GM21360 (cell line): ENCODE results near the gene MYT1.

Source experiments
- ATAC-seq: cut with Tn5 transposase; IDR thresholded peaks from one replicate; pipeline ENCODE4 v1.9.1; 2021; ENCODE audit warnings: mild to moderate bottlenecking, moderate library complexity; ENCODE audit not compliant: unreplicated experiment

MYT1 gene

DNA sequence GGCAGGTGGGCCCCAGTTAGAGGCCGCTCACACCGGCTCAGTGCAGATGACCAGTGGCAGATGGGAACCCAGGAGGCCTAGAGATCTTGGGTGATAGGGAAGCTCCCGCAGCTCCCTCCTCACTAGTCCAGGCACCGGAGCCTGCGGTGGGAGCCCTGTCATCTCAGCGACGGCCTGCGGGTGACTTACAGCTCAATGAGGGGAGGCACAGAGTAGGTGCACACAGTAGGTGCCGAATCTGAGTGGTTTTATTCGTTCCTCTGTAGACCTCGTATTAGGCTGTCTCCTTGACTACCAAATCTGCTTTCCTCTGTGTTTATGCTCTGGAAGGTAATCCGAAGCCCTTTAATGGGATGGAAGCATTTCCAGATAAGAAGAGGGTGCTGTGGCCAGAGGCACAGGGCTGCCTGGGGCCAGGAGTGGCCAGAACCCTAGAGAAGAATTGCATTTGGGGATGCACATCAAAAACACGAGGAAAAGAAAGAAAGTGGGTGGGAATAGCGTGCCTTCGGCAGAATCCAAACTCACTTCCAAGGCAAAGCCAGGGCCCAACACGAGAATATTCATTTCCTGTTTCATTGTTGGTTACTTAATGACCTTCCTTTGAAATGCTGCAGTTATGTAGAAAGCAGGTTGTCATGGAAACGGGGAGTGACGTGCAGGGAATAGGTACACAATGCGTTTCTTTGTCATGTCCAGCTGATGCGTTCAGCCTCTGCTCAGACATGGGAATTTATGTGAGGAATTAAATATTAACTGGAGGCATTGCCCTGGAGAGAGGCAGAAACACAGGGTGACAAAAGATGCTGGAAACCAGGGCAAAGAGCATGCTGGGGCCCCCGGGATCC lies 24.7 kb downstream of the MYT1 start:
- ATAC-seq, result no peak

DNA sequence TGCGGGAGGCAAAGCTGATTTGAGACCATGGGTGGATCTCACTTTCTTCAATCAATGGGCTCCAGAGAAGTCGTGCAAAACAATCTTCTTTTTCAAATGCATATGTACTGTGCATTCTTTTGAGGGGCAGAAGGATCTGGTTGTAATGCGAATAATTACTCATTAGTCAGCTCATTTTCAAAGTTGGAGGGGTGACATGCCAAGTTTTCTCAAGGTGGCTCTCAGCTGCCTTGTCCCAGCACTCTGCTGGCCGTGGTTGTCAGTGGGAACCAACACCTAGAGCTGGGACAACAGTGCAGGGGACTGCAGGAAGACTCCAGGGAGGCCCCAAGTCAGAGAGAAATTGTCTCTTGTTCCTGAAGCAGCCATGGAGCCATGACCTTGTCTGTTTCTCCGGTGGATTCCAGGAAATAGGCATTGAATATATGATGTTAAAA lies 25.3 kb downstream of the MYT1 start:
- no peak for ATAC-seq

DNA sequence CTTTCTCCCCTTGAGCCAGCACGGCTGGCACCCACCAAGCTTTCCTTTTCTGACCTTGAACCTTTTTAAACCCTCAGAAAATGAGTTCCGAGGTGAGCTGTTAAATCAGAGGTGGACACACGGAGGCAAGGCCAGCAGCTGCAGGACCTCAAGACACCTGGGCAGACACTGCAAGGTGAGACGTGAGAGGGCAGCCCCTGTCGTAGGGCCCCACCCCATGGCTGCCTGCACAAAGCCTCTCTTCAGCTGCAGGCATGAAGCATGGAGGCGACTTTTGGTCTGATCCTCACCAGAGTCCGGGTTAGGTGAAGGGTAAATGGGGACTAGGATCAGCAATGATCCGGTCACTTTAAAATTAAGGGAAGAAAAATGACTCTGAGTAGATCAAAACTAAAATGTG lies 25.7 kb downstream of the MYT1 start:
- no peak for ATAC-seq

DNA sequence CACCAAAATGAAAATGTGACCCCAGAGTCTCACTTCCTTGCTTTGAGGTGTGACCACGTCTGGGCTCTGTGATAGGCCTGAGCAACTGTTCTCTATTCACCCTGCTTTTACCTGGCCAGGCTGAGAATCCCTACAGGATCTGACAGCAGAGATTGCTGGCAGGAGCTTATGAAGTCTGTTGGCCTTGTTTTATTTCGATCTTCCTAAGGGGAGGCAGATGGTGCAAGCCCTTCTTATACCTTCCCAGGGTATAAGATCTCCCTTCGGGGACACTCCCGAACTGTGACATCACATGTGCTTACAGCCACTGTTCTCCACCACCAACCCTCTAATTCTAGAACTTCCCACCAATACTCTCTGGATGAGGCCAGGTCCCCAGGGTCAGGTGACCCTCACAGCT lies 26.8 kb downstream of the MYT1 start:
- no peak for ATAC-seq

DNA sequence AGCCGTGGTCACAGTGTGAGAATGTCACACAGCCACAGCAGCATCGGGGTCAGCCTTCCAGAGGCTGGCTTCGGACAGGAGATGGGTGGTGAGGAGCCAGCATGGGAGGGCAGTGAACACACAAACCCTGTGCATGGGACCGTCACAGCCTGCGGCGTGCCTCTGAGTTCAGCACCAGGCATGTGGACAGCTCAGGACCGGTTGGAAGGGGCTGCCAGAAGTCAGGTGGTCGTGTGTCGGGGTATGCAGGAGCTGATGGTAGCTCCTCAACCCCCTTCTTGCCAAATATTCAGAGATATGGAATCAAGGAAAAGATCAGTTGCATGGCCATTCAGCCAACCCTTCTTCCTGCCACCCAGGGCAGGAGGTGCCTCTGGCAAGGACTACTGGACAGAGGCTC lies 28.2 kb downstream of the MYT1 start:
- no peak for ATAC-seq

DNA sequence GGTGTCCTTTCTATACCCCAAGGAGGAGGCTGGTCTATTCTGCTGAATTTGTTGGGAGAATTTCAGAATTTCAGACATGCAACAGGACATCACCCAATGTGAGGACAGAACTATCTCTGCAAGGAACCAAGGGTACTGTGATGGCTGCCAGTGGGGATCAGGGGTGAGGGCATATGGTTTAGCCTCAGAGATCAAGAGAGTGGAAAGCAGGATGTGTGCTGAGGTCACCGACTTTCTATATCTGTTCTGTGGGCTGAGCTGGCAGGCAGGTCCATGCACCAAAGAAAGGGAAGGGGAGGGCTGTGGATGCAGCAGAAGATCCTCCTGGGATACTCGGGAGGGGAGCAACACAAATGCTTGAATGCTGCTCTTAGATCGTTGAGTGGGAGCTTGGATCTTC lies 28.8 kb downstream of the MYT1 start:
- no peak for ATAC-seq

DNA sequence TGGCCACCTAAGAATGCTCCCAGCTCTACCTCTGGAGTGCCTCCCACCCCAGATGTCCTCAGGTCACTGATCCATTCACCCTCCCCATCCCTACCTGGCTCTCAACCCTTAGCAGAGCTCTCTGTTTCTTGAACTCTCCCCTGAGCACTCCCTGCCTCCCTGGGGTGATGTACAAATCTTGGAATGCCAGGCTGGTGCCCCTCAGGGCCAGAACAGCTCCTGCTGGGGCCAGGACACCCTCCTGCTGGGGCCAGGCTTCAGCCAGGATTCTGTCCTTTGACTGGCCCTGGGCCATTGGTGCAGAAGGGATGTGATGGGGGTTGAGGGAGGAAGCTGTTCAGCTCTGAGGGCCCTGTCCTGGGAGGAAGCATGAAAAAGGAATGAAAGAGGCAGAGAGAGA lies 30.0 kb downstream of the MYT1 start:
- ATAC-seq, result no peak

DNA sequence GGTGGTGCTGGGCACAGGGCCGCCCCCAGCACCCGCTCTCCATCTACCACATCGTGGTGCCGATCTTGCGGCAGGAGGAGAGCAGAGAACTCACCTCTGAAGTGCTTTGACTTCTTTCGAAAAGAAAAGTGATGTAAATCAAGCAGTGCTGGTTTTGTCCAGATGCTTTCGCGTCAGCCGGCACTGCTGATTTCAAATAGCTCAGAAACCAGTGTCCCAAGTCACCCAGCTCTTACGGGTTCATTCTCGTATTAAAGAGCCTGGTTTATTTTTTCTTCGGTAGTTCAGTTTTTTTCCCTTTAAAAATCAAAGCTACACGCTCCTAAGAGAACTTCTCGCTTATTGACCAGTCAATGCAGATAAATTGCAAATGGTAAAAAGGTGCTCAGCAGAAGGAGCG lies 32.1 kb downstream of the MYT1 start:
- ATAC-seq, result no peak

DNA sequence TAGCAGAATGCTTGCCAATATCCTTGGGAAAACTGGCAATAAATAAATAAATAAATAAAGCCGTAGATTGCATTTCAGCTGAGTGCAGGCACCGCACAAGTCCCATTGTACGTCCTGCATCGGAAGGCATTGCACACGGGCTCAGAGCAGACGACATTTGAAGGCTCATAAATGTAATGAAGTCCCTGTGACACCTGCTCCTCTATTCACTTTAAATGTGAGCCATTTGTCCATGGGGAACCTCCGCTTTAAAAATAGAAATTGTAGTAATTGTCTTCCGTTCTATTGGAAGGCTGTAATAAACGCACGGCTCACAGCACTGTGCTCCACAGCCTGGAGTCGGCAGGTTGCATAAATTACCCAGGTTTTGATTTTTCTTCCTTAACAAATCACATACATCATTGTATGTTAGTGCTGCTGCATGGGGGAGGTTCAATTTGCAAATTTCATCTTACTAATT lies 32.6 kb downstream of the MYT1 start:
- no peak for ATAC-seq

DNA sequence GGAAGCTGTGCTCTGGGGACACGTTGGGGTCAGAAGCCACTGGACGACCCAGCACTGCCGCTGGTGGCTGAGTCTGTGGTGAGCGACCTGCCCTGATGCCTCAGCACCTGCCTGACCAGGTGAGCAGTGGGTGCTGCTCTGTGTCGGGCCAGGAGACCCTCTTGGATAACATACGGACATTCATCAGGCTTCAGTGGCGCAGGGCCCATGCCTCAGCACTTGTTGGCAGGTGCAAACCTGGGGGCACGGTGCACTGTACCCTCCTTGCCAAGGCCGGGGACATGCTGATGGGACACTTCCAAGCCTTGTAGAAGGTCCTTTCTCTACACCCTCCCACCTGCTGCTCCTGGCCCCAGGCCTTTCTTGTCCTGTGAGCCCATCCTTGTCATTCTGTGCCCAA lies 34.1 kb downstream of the MYT1 start:
- ATAC-seq, result no peak

DNA sequence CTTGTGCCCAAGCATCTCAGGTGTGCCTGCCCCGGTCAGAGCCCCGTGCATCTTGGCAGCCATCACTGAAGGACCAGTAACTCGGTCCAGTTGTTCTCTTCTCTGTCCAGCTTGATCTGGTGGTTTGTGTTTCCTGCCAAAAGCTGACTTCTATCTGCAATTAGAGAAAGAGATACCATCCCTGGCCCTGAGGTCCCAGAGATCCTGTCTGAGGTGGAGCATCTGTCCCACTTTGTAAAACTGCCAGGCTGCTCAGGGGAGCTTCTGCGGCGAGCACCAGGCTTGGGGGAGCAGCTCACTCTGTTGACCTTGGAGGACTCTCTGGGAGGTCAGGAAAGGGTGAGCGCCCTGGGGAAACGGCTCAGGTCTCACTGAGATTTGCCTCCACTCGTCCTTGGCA lies 35.1 kb downstream of the MYT1 start:
- no peak for ATAC-seq

DNA sequence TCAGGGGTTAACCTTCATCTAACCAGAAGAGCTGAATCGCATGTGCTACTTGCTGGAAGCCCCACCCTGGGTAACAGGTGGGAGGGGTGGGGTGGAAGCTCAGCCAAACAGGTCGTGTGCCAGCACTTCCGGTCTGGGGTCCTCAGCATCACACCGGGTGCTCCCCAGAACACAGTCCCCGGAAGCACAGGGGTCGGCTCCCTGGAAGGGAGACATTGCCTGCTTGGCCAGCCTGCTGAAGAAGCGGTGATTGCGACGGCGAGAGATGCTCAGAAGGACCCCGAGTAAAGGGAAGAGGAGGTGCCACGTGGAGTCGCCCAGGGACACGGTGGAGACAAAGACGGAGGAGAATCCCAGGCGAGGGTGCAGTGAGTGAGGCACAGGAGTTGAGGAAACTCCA lies 36.5 kb downstream of the MYT1 start:
- no peak for ATAC-seq

DNA sequence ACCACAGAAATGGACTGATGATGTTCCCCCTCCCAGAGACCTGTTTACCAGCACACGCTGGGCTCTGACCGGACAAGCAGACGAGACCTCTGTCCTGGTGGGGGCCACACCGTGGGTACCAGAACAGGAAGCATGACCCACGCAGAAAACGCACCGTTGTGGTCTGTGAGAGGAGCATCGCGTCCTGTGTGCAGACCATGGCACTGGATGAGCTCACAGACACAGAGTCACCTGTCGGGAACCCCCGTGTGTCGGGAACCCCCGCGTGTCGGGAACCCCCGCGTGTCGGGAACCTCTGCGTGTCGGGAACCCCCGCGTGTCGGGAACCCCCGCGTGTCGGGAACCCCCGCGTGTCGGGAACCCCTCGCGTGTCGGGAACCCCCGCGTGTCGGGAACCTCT lies 37.4 kb downstream of the MYT1 start:
- no peak for ATAC-seq

DNA sequence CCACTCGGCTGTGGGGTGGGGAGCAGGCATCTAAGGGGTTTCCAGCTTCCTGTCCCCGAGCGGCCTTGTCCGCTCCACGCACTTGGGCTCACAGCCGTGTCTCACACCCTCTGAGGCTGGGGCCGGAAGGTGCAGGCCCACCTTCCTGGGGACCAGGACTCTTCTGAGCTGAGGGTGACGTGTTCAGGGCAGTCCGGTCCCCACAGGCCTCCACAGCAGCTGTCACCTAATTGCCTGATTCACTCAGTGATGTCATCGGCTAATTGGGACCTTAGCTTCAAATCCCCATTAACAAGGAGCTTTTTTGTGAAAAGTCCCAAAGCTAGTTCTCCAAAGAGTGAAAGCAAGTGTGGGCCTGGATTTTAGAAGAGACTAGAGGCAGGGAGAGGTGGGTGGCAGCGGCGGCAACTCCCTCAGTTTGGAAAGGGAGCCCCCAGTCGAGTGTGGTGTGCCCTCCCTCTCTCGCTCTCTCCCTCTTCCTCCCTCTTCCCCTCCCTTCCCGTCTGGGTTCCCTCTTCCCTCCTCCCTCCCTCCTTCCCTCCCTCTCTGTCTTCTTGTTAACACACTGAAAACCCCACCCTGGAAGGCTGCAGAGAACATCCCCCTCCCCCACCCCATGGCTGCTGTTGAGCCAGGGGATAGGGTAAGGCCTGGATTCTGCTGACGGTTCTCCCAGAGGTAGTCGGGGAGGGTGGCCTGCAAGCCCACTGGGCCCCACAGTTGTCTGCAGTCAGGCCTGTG lies 39.0 kb downstream of the MYT1 start:
- no peak for ATAC-seq

DNA sequence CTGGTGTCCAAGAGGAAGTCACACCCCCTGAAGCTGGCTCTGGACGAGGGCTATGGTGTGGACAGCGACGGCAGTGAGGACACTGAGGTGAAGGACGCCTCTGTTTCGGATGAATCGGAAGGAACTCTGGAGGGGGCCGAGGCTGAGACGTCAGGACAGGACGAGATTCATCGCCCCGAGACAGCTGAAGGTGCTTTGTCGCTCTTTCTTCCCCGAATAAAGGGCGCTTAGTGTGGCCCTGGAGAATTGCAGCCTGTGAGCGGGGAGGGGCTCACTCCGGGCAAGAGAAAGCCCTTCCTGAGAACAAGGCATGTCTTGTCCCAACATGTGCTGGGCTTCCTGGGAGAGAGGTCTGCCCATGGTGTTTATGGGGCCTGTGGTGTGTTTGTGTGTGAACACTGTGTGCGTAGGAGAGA lies 41.4 kb downstream of the MYT1 start:
- ATAC-seq, result no peak

DNA sequence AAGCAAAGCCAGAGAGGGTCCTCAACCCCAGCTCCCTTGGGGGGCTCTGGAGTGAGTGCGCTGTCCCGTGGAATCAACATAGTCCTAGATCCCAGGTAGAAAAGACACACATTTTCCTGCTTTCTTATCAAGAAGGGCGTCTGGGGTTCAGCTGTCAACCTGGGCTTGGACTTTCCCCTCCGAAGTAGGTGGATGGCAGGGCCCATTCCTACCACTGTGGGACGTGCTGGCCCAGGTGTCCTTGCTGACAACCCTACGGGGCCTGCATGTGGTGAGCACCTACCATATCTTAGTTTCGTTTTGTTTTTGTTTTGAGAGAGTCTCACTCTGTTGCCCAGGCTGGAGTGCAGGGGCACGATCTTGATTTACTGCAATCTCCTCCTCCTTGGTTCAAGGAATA lies 42.4 kb downstream of the MYT1 start:
- ATAC-seq, result no peak

DNA sequence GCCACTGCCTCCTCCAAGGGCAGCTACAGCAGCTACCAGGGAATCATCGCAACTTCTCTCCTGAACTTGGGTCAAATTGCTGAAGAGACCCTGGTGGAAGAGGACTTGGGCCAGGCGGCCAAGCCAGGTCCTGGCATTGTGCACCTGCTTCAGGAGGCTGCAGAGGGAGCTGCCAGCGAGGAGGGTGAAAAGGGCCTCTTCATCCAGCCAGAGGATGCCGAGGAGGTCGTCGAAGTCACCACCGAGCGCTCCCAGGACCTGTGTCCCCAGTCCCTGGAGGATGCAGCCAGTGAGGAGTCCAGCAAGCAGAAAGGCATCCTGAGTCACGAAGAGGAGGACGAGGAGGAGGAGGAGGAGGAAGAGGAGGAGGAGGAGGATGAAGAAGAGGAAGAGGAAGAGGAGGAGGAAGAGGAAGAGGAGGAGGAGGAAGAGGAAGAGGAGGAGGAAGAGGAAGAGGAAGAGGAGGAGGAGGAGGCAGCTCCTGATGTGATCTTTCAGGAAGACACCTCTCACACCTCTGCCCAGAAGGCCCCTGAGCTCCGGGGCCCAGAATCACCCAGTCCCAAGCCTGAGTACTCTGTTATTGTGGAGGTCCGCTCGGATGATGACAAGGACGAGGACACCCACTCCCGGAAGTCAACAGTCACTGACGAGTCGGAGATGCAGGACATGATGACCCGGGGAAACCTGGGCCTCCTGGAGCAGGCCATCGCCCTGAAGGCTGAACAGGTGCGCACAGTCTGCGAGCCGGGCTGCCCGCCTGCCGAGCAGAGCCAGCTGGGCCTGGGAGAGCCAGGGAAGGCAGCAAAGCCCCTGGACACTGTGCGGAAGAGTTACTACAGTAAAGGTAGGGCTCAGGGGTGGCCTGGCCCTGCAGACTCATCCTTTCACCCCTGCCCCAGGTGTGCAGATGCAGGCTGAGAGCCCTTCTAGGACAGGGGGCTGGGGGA lies 43.7 kb downstream of the MYT1 start:
- no peak for ATAC-seq

DNA sequence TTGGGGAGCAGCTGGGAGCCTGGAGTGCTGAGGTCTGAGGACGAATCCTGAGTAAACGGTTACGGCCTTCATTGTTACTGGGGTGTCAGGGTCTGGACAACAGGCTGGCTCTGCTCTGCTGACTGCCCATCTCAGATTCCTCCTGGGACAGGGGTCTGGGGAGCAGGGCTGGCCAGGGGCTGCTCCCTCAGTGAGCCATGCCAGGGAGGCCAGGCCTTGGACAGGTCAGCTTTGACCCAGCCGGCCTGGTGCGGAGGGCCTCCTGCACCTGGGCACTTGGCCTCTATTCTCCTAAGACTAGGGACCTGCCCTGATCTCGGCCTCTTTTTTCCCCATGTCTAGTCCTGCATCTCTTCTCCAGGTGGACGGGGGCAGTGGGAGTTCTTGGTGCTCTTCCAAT lies 44.9 kb downstream of the MYT1 start:
- ATAC-seq, result no peak

DNA sequence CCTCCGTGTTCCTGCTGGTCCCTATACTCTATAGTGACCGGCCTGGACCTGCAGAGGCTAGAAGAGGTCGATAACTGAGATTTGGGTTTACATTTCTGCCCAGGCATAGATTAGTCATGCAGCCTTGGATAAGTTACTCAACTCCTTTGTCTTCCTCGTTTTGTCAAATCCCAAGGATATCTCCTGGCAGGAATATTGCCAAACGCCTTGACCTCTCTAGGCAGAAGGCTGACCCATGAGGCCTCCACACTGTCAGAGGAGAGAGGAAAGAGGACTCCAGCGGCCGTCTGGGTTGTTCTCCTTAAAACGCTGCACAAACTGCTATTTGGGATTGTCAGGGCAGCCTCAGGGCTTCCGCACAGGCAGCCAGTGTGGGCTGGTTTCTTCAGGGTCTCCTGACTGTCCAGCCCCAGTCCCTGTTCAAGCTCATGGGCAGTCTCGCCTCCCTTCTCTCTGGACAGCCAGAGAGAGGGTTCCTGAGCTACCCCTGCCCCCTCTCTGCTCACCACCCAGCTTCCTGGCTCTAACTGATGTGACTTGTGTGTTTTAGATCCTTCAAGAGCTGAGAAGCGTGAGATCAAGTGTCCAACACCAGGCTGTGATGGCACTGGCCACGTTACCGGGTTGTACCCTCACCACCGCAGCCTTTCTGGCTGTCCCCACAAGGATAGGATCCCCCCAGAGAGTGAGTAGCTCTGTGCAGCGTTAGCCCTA lies 46.6 kb downstream of the MYT1 start:
- ATAC-seq, result no peak

DNA sequence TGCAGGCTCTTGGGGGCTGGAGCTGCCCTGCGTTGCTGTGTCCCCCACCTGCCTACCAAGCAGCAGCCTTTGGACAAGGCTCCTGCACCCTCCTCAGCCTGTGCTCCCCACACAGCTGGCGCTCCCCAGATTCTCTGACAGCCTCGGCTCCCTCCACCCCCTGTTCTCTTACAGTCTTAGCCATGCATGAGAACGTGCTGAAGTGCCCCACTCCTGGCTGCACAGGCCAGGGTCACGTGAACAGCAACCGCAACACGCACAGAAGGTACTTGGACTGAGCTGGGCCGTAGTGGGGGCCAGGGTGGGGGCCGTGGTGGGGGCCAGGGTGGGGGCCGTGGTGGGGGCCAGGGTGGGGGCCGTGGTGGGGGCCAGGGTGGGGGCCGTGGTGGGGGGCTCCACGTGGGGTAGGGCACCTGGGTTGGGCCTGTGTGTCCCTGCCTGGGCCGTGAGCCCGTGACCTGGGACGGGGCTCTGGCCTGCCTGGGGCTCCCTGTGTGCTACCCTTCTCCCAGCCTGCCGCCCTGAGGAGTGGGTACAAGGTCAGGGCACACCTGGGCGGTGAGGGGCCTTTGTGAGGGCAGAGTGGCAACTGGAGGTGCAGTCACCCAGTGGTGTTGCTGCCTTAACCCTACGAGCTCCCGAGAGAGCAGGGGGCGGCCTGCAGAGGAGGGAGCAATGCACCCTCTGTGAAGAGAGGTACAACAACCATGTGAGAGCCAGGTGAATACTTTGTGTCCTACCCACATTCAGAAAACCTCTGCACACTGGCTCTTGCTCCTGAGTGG lies 47.8 kb downstream of the MYT1 start:
- ATAC-seq, result no peak
